AG04450 (cell line): ENCODE measurements around the gene ATP11A. TPM values are rescaled to one million over a fixed set of nuclear protein-coding genes. Genes with fewer than 3 reads are reported as not detected.

Source experiments
- CTCF ChIA-PET: fragments of 300-600, 350-600 bp; formaldehyde crosslinking; extraction: SDS; loops from one replicate; lab custom pipeline; 2022; ENCODE audit warnings: antibody characterized with exemption, inconsistent platforms; lab: Charles Lee
- POLR2A ChIA-PET: fragments of 350-600 bp; formaldehyde crosslinking; extraction: SDS; loops from one replicate; lab custom pipeline; 2021; ENCODE audit warnings: antibody characterized with exemption, inconsistent platforms; lab: Yijun Ruan, JAX
- DNase-seq: peaks from one replicate; pipeline ENCODE4 v3.0.0-alpha.2; 2011; ENCODE audit warnings: low read depth, low spot score
- H3K27ac ChIP-seq: one replicate; pipeline ENCODE4 v1.5.1; 2012; ENCODE audit warnings: low read depth, low read length, control low read depth
- H3K27me3 ChIP-seq: one replicate; pipeline ENCODE4 v1.6.0; 2012; ENCODE audit warnings: low read length; ENCODE audit not compliant: control insufficient read depth, insufficient read depth
- H3K4me3 ChIP-seq: 2 replicates; pipeline ENCODE4 v1.5.1; 2011; ENCODE audit warnings: mild to moderate bottlenecking, low read depth, low read length, control low read depth
- H3K9me3 ChIP-seq: 2 replicates; pipeline ENCODE4 v1.5.1; 2012; ENCODE audit warnings: low read length; ENCODE audit not compliant: control insufficient read depth, insufficient read depth
- polyA plus RNA-seq: library from polyadenylated mRNA; depleted of rRNA; stranded (reverse); fragments of >200 nt; gene quantifications from 2 replicates; pipeline ENCODE4 v1.2.3, GENCODE V29; 2011
- TF ChIP-seq, protein P1 (sequence below): IDR thresholded peaks from 2 replicates; pipeline ENCODE4 v1.5.1; 2011; ENCODE audit warnings: low read depth, low read length, control low read depth, inconsistent platforms

The ATP11A gene
- polyA plus RNA-seq, 1 experiment = 5.8 TPM

DNA sequence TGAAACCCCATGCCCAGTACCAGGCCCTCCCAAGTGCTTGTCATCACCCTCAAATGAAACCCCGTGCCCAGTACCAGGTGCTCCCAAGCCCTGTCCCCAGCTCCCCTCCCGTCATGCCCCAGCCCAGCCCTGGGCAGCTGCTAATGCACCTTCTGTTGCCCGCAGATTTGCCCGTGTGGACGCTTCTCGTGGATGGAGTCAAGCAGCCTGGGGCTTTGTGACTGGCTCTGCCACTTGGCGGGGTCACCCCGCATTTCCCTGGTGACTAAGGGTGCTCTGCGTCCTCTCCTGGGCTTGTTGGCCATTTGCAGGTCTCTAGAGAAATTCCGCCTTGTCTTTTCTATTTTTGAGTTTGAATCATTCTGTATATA lies 82.7 kb downstream of the ATP11A start:
- Histone ChIP-seq H3K9me3 (peaks cover 6% of the 10 kb centered on the region; the same call in 1 of the 2 replicates), H3K27ac (no peak overlapping the region), H3K27me3 (no peaks in the 10 kb centered on the region), H3K4me3 (no peak overlapping the region)
- no peak for DNase-seq
- POLR2A ChIA-PET = no interaction called here
- CTCF ChIA-PET = no interaction called here
- TF ChIP-seq, protein P1, sequence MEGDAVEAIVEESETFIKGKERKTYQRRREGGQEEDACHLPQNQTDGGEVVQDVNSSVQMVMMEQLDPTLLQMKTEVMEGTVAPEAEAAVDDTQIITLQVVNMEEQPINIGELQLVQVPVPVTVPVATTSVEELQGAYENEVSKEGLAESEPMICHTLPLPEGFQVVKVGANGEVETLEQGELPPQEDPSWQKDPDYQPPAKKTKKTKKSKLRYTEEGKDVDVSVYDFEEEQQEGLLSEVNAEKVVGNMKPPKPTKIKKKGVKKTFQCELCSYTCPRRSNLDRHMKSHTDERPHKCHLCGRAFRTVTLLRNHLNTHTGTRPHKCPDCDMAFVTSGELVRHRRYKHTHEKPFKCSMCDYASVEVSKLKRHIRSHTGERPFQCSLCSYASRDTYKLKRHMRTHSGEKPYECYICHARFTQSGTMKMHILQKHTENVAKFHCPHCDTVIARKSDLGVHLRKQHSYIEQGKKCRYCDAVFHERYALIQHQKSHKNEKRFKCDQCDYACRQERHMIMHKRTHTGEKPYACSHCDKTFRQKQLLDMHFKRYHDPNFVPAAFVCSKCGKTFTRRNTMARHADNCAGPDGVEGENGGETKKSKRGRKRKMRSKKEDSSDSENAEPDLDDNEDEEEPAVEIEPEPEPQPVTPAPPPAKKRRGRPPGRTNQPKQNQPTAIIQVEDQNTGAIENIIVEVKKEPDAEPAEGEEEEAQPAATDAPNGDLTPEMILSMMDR = no peak

GRCh38 chr13:112772929-112773328 lies 83.1 kb downstream of the ATP11A start:
- ChIA-PET CTCF (no interaction called here), POLR2A (no interaction called here)
- Histone ChIP-seq H3K27me3 (no peaks in the 10 kb centered on the region), H3K27ac (no peak overlapping the region), H3K4me3 (no peak overlapping the region), H3K9me3 (peaks cover 10% of the 10 kb centered on the region; the same call in 1 of the 2 replicates)
- TF ChIP-seq, protein P1 = no peak
- DNase-seq = no peak

DNA sequence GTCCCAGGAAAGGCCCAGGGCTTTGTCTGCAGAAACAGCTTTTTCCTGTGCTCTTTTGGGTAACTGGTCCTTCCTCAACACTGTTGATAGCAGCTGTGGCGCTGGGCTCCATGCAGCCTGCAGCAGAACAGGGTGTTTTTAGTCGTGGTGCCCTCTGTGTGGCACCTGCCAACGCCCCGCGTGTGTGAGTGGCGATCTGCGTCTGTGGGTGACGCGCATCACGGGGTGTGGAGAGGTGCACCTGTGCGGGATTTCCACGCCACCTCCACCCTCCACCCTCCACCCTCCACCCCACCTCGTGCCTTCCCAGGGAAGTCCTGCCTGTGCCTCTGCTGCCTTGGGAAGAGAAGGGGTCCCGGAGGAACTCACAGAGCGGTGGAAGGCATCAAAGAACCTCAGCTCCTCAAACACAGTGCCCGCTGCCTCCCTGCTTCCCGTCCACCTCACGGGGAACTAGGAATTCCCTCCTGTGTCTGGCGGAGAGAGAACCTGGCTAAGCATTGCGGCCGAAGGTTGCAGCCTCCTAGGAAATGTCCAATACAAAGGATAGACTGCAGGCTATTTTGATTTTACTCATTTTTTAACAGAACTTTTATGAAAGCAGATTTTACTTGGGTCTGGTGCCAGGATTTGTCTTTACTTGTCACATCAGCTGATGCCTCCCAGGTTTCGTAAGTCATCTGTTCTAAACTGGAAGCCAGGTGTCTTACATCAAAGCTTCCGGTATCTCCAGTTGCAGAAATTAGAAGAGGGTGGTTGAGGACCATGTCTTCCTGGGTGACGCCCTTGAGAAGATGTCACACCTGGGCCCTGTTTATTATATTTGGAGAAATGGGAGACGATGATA lies 84.0 kb downstream of the ATP11A start:
- no peaks in the 10 kb centered on the region for H3K27me3 ChIP-seq
- H3K4me3 ChIP-seq = no peak overlapping the region
- POLR2A ChIA-PET = no interaction called here
- no peak overlapping the region for H3K27ac ChIP-seq
- peaks cover 10% of the 10 kb centered on the region; the same call in 1 of the 2 replicates for H3K9me3 ChIP-seq
- no peak for DNase-seq
- TF ChIP-seq, protein P1 = no peak
- CTCF ChIA-PET = no interaction called here

DNA sequence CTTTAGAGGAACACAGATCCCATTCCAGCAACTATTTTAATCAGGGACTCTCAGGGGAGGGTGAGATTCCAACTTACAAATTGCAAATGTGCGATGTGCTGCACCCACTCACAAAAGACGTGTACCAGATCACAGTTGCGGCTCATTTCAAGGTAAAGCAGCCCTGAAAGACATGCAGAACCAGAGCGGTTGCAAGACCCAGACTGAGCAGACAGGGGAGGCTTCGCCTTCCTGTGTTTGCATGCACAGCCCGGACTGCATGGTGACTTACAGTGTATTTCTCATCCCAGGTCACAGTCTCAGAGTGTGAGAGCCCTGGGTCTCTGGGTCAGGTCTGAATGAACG lies 84.6 kb downstream of the ATP11A start:
- CTCF ChIA-PET = no interaction called here
- DNase-seq = no peak
- TF ChIP-seq, protein P1 = no peak
- Histone ChIP-seq H3K9me3 (peaks cover 10% of the 10 kb centered on the region; the same call in 1 of the 2 replicates), H3K4me3 (no peak overlapping the region), H3K27me3 (no peaks in the 10 kb centered on the region), H3K27ac (no peak overlapping the region)
- POLR2A ChIA-PET = no interaction called here

- CTCF ChIA-PET = no interaction called here
- Histone ChIP-seq H3K9me3 (peaks cover 7% of the 10 kb centered on the region; the same call in 1 of the 2 replicates), H3K27ac (no peak overlapping the region), H3K27me3 (no peaks in the 10 kb centered on the region), H3K4me3 (no peak overlapping the region)
- no peak for DNase-seq
- TF ChIP-seq, protein P1 = no peak
- POLR2A ChIA-PET = no interaction called here
Measured at GRCh38 chr13:112774829-112775565, 85.2 kb downstream of the ATP11A start.
